ENCODE measurements around the gene PIP4K2B. TPM values are rescaled to one million over a fixed set of nuclear protein-coding genes. Genes with fewer than 3 reads are reported as not detected.

PIP4K2B gene
- total and polyA plus RNA-seq, 2 of the 8 experiments (the other 6 are each of a cell fraction or from before 2014, with no cell fraction given) = 21.5 to 57.8 TPM

GRCh38 chr17:38794221-38794620 lies 5.1 kb downstream of the PIP4K2B start:
- WGBS, 2 experiments (ENCODE audit: extremely low coverage in 1 of 2, insufficient coverage in 1 of 2, insufficient read length in 1 of 2, insufficient replicate concordance in 2 of 2, low coverage in 1 of 2, low lambda C conversion rate in 2 of 2, missing lambda C conversion rate in 1 of 2) = 92% methylated on average over 5 of the region's 5 CpGs; no CpG with 5 or more reads in 1 of the 2 experiments
- H3K4me1 ChIP-seq (replicated peaks in 1 of 4; ENCODE audit: control insufficient read depth in 3 of 4, insufficient read depth in 4 of 4, low read length in 3 of 4) = peaks cover 5 to 10% (median 7%) of the 10 kb centered on the region in 4 experiments; a peak in 4 of 7 replicates
- ChIA-PET POLR2A (ENCODE audit: partially characterized antibody) (interaction anchor here (1.0 kb wide), 1 partner anchor 17 kb away, joined by 5 read pairs; no protein-coding TSS in a partner anchor), CTCF (ENCODE audit: partially characterized antibody) (interaction anchor here (0.7 kb wide), 1 partner anchor 359 kb away, joined by 3 read pairs; no protein-coding TSS in a partner anchor)
- DNase-seq (ENCODE audit: low read depth in 1 of 2, low spot score in 2 of 2) (no peak), FAIRE-seq (no peak)
- H2BK120ac ChIP-seq (replicated peaks; ENCODE audit: low read depth, low read length) = no peak overlapping the region
- H2BK12ac ChIP-seq (ENCODE audit: low read depth, low read length) = no peak overlapping the region
- H3K4ac ChIP-seq (replicated peaks; ENCODE audit: insufficient read length, low read depth, low read length) = no peak overlapping the region
- no peak overlapping the region for H2AFZ ChIP-seq (ENCODE audit: low read length)
- no peak overlapping the region for H2AK5ac ChIP-seq (ENCODE audit: low read depth, low read length)
- H3K9me3 ChIP-seq (ENCODE audit: insufficient read depth in 2 of 2, low read depth in 1 of 2, low read length in 1 of 2) = no peaks in the 10 kb centered on the region
- no peak overlapping the region for H3K27ac ChIP-seq (ENCODE audit: low read depth, low read length)
- H3K4me3 ChIP-seq (ENCODE audit: extremely low read depth in 1 of 4, insufficient read depth in 2 of 4, low read depth in 3 of 4, low read length in 4 of 4) = no peak overlapping the region
- no peak overlapping the region for H3K14ac ChIP-seq (ENCODE audit: insufficient read length)
- no peak overlapping the region for H4K5ac ChIP-seq (ENCODE audit: insufficient read length, low read depth, low read length)
- no peak overlapping the region for H3K4me2 ChIP-seq (ENCODE audit: insufficient read depth in 1 of 2, low read depth in 2 of 2, low read length in 2 of 2)
- no peak overlapping the region for H3K18ac ChIP-seq (ENCODE audit: extremely low read depth, low read length)
- peaks cover 4 to 21% of the 10 kb centered on the region in 2 experiments for H4K20me1 ChIP-seq (replicated peaks in 1 of 2; ENCODE audit: control insufficient read depth in 1 of 2, insufficient read depth in 2 of 2, low read length in 2 of 2)
- no peak overlapping the region for H3K23ac ChIP-seq (ENCODE audit: insufficient read length)
- no peak overlapping the region for H2BK5ac ChIP-seq (ENCODE audit: low read depth, low read length)
- no peak overlapping the region for H4K8ac ChIP-seq (ENCODE audit: extremely low read depth, insufficient read depth, low read length)
- no peak overlapping the region for H3K9ac ChIP-seq (replicated peaks in 1 of 4; ENCODE audit: extremely low read depth in 1 of 4, low read depth in 3 of 4, low read length in 3 of 4)
- H3K23me2 ChIP-seq (ENCODE audit: low read depth, low read length) = peaks cover 4% of the 10 kb centered on the region
- no peak overlapping the region for H4K91ac ChIP-seq (replicated peaks; ENCODE audit: insufficient read length, low read length)
- peaks cover 16 to 64% of the 10 kb centered on the region in 2 experiments for H3K79me2 ChIP-seq (ENCODE audit: control insufficient read depth in 1 of 2, insufficient read depth in 2 of 2, low read length in 2 of 2)
- no peak overlapping the region for H2BK15ac ChIP-seq (ENCODE audit: low read length)
- H2BK20ac ChIP-seq (ENCODE audit: low read length) = no peak overlapping the region
- peaks cover 31% of the 10 kb centered on the region for H3K79me1 ChIP-seq (ENCODE audit: low read depth, low read length)
- TF ChIP-seq POU5F1 (IDR thresholded peaks at IDR 0.05; ENCODE audit: low read depth, low read length) (no peak), POLR2AphosphoS5 (IDR thresholded peaks at IDR 0.05; ENCODE audit: low read depth, low read length) (no peak), POLR2A (IDR thresholded peaks at IDR 0.05; ENCODE audit: control extremely low read depth in 1 of 2, low read depth in 2 of 2, low read length in 2 of 2) (no peak), RFX5 (IDR thresholded peaks at IDR 0.05; ENCODE audit: borderline replicate concordance, low read depth, low read length) (no peak), CBX8 (IDR thresholded peaks at IDR 0.05; ENCODE audit: borderline replicate concordance, low read depth, low read length) (no peak)
- no peaks in the 10 kb centered on the region for H3K27me3 ChIP-seq (replicated peaks in 1 of 4; ENCODE audit: control insufficient read depth in 3 of 4, extremely low read depth in 1 of 4, insufficient read depth in 3 of 4, low read length in 3 of 4)
- no peak overlapping the region for H3K56ac ChIP-seq (replicated peaks; ENCODE audit: insufficient read length, low read depth, low read length)
- peaks cover 0 to 3% (median under 1%) of the 10 kb centered on the region in 4 experiments; a peak in 3 of 8 replicates for H3K36me3 ChIP-seq (ENCODE audit: control insufficient read depth in 2 of 4, insufficient read depth in 4 of 4, low read length in 3 of 4)

Data from H1 (cell line).